Measurements from ENCODE around the gene CCDC146. TPM values are rescaled to one million over a fixed set of nuclear protein-coding genes. Genes with fewer than 3 reads are reported as not detected.
A peak's percentile ranks its signal among the peaks of the same experiment; 100 is the strongest.
"Not testable (repeated sequence)": the region's sequence is repeated elsewhere in the genome, so short reads cannot be mapped to it uniquely, and the experiment has no call there.

CCDC146 gene
- total RNA-seq, 1 donor from 2014 or later: 13.5 TPM

GRCh38 chr7:77226357-77226839 is 104.0 kb downstream of the CCDC146 start:
- intact Hi-C loops (cut with DNase I): no loop called here
- no peak for DNase-seq
- no peak for ATAC-seq (ENCODE audit: poor library complexity)

DNA sequence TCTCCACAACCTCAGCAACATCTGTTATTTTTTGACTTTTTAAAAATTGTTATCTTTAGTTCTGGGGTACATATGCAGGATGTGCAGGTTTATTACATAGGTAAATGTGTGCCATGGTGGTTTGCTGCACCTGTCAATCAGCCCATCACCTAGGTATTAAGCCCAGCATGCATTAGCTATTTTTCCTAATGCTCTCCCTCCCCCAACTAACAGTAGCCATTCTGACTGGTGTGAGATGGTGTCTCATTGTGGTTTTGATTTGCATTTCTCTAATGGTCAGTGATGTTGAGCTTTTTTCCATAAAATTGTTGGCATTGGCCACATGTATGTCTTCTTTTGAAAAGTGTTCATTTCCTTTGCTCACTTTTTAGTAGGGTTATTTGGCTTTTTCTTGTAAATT is 106.4 kb downstream of the CCDC146 start:
- ATAC-seq (ENCODE audit: poor library complexity); DNase-seq; intact Hi-C loops (cut with DNase I): not testable (repeated sequence)

DNA sequence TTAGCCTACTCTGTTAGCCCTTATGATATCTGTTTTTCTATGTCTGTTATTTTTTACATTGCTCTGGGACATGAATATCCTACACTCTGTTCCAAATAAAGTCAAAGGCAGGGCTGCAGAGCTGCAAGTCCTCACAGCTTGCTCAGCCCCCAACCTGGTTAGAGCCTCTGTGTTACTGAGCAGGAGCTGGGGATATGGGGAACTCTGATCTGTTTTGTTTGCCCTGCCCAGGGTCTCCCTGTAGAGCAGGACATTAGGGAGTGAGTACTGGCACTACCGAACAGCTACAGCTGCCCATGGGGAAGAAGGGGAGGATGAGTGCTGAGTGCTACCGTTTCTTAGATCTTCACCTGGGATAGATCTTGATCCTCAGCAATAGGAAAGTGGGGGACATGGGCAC is 110.1 kb downstream of the CCDC146 start:
- no peak for ATAC-seq (ENCODE audit: poor library complexity)

DNA sequence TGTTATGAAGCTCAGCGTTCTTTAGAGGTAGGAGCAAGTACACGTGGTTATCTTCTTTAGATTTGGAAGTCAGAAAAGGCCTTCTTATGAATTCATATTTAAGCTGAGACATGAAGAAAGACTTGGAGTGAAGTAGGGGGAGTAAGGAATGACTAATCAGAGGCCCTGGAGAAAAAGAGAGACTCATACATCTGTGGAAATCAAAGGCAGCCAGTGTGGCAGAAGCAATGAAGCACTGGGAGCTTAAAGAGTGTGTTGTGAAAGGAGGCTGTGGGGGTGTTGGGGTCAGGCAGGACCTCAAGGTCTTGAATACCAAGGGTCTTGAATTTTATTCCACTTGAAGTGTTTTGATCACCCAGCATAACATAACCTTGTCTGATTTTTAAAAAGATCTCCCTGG is 112.9 kb downstream of the CCDC146 start:
- intact Hi-C loops (cut with DNase I): no loop called here
- DNase-seq (no peak), ATAC-seq (ENCODE audit: poor library complexity) (no peak)

More for the DNA sequence above, 110.1 kb downstream of the CCDC146 start:
- DNase-seq: no peak
- intact Hi-C loops (cut with DNase I): no loop called here

- intact Hi-C loops (cut with DNase I): no loop called here
- peak; percentile 34 for ATAC-seq (ENCODE audit: poor library complexity)
- DNase-seq: peak; percentile 47
These were observed 116.3 kb downstream of the CCDC146 start for GRCh38 chr7:77238703-77239136.

GRCh38 chr7:77239471-77239870 is 117.1 kb downstream of the CCDC146 start:
- ATAC-seq (ENCODE audit: poor library complexity) (no peak), DNase-seq (no peak)
- intact Hi-C loops (cut with DNase I): no loop called here

GRCh38 chr7:77242068-77242467 is 119.7 kb downstream of the CCDC146 start:
- peak; percentile 37 for ATAC-seq (ENCODE audit: poor library complexity)
- intact Hi-C loops (cut with DNase I): no loop called here
- no peak for DNase-seq

GRCh38 chr7:77242554-77242953 is 120.1 kb downstream of the CCDC146 start:
- no peak for DNase-seq
- intact Hi-C loops (cut with DNase I): no loop called here
- ATAC-seq (ENCODE audit: poor library complexity): no peak

- peak; percentile 53 for ATAC-seq (ENCODE audit: poor library complexity)
- intact Hi-C loops (cut with DNase I): no loop called here
- DNase-seq: no peak
These were observed 122.0 kb downstream of the CCDC146 start for GRCh38 chr7:77244222-77244934.

- DNase-seq: peak; percentile 67
- peak; percentile 88 for ATAC-seq (ENCODE audit: poor library complexity)
- intact Hi-C loops (cut with DNase I): no loop called here
These were observed 122.8 kb downstream of the CCDC146 start for GRCh38 chr7:77245015-77245755.

- ATAC-seq (ENCODE audit: poor library complexity) (peak; percentile 30), DNase-seq (no peak)
- intact Hi-C loops (cut with DNase I): no loop called here
These were observed 123.7 kb downstream of the CCDC146 start for GRCh38 chr7:77246026-77246640.

GRCh38 chr7:77247206-77247850 is 124.9 kb downstream of the CCDC146 start:
- ATAC-seq (ENCODE audit: poor library complexity) (no peak), DNase-seq (peak; percentile 83)
- intact Hi-C loops (cut with DNase I): no loop called here

- ATAC-seq (ENCODE audit: poor library complexity) (no peak), DNase-seq (no peak)
- intact Hi-C loops (cut with DNase I): no loop called here
These were observed 125.7 kb downstream of the CCDC146 start for GRCh38 chr7:77248154-77248553.

DNA sequence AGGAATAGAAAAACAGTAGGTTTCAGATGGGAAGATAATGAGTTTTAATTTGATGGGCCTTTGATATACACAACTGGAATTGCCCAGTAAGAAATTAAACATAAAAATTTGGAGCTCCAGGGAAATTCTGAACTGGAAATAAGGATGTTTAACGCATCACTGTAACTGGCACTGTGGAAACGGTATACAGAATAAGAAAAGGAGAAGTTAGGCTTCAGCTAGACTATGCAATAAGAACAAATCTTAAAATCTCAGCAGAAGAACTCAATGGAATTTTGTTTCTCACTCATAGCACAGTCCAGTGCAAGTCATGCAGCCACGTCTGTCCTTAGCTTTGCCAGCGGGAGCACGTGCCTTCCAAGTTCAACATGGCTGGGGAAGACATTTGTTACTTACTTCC is 130.1 kb downstream of the CCDC146 start:
- ATAC-seq (ENCODE audit: poor library complexity) (peak; percentile 26), DNase-seq (no peak)
- intact Hi-C loops (cut with DNase I): loop anchor here (10.0 kb wide), 1 partner anchor 72 kb away; no protein-coding TSS in a partner anchor

- intact Hi-C loops (cut with DNase I): loop anchor here (10.0 kb wide), 1 partner anchor 72 kb away; no protein-coding TSS in a partner anchor
- DNase-seq (no peak), ATAC-seq (ENCODE audit: poor library complexity) (no peak)
These were observed 130.7 kb downstream of the CCDC146 start for GRCh38 chr7:77253151-77253550.

DNA sequence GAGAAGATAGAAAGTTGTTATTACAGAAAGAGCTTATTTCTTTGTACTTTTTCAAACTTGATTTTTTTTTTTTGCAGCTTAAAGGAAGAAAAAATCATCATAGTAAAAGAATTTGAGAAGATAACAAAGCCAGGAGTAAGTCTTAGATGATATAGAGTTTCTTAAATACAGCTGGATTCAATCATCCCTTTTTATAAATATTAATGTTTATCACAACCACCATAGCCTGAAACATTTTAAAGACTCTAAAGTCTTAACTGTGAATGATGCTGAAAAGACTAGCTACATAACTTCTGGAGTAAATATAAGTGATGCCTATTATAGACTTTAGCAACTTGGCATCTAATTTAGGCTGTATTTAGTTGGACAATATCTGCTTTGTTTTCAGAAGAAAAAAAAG is 132.0 kb downstream of the CCDC146 start:
- intact Hi-C loops (cut with DNase I): loop anchor here (10.0 kb wide), 1 partner anchor 70 kb away; no protein-coding TSS in a partner anchor
- DNase-seq (no peak), ATAC-seq (ENCODE audit: poor library complexity) (no peak)

GRCh38 chr7:77254915-77255314 is 132.5 kb downstream of the CCDC146 start:
- DNase-seq (no peak), ATAC-seq (ENCODE audit: poor library complexity) (no peak)
- intact Hi-C loops (cut with DNase I): loop anchor here (10.0 kb wide), 1 partner anchor 70 kb away; no protein-coding TSS in a partner anchor

- intact Hi-C loops (cut with DNase I): loop anchor here (10.0 kb wide), 1 partner anchor 67 kb away; no protein-coding TSS in a partner anchor
- peak; percentile 18 for ATAC-seq (ENCODE audit: poor library complexity)
These were observed 135.6 kb downstream of the CCDC146 start for GRCh38 chr7:77258014-77258413.

DNA sequence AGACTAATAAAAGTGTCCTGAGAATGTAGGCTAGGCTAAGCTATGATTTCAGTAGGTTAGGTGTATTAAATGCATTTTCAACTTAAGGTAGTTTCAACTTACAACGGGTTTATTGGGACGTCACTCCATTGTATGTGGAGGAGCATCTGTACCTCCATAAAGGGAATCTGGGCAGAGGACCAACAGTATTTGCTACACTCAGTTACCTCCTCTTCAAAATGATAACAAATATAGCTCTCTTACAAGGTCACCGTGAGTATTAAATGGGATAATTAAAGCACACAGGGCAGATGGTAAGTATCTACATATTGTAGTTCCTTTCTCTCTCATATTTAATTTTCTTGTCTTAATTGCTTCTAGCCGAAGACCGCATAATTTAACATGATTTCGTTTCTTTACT is 136.2 kb downstream of the CCDC146 start:
- DNase-seq (no peak), ATAC-seq (ENCODE audit: poor library complexity) (peak; percentile 92)
- intact Hi-C loops (cut with DNase I): loop anchor here (10.0 kb wide), 1 partner anchor 66 kb away; no protein-coding TSS in a partner anchor

More at GRCh38 chr7:77258014-77258413, 135.6 kb downstream of the CCDC146 start:
- no peak for DNase-seq

All from Right ventricle myocardium superior (tissue), 1 donor.